GM21367 (cell line): Measurements from ENCODE around the gene CEP350.
"Not testable (repeated sequence)": the region's sequence is repeated elsewhere in the genome, so short reads cannot be mapped to it uniquely, and the experiment has no call there.

Experiments used
- ATAC-seq: cut with Tn5 transposase; IDR thresholded peaks from one replicate; pipeline ENCODE4 v1.9.1; 2021; ENCODE audit not compliant: unreplicated experiment

CEP350 gene

DNA sequence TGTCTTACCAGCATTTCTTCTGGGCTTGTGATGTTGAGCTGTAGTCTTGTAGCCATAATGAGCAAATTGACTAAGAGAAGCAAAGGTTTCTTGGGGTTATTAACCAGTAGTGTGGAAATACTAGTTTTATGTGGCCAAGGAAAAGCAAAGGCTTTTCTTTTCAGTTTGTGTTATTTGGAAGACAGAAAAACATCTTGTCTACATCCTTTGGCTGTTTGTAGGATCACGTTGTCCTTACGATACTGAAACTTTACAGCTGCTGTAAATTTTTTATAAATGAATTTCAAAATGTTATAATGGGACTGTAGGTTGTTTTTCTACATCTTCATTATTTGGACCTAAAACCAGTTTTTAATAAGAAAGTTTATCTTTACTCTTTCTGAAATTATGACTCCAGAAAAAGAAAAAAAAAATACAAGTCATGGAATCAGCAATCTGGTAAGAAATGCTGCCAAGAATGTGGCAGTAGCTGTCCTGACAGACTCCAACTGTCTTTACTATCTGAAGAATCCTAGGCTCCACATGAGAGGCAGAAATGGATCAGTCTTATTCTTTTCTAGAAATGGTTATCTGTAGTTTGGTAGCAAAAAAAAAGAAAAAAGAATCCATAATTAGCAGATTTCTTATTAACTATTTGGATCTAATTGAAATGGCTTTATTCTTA is 158.5 kb downstream of the CEP350 start:
- no peak for ATAC-seq

DNA sequence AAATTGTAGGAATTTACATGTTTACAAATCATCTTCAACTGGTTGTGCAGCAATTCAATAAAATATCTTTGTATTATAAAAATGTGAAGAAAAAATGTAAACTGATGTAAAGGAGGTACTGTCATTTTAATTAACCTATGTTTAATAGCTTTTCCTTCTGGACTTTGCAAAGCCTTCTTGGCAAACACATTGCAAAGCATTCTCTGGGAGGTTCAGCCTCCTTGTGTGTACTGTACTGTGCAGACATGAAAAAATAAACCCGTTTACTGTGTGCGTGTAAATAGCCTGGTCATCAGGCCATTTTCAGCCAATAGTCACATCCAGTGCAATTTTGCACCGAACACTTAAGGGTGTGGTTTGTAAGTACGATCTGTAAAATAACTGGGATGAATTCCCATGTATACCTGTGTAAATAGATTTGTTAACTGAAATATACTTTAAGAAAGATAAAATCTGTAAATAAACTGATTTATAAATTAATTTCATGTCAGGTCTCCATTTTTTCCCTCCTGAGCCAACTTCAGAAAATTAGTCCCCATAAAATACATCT is 159.9 kb downstream of the CEP350 start:
- ATAC-seq = no peak

DNA sequence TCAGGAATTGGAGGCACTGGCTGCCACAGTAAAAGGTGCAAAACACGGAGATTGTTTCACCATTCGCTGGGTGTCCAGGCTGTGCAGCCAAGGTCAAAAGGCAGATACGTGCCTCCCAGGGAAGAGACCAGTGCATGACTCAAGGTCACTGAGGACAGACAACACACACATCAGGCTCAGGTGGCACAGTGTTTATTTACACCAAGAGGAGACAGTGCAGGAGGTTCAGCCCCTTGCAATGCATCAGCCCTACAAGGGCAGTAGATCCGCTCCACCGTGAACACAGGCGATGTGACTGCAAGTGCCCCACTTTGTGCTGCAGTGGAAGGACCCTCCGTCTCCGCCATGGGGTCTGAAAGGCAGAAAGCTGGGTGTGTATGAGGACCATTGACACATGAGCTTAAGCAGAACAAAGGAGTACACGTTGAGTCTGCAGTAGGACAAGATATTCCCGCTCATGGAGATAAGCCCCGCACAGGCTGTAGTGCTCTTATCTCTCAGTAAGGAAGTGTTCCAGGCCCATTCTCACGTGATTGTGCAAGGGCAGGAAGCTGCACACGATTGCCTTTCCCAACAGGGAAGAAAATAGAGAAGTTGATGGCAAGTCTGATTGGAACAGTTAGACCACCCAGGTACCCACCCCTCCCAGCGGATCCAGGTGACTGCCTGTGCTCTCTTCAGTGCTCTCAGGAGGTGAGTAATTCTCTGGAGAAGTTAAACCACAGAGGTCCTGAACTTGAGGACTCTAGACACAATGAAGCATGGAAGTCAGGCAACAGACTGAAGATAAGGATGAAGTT is 162.6 kb downstream of the CEP350 start:
- ATAC-seq = no peak

DNA sequence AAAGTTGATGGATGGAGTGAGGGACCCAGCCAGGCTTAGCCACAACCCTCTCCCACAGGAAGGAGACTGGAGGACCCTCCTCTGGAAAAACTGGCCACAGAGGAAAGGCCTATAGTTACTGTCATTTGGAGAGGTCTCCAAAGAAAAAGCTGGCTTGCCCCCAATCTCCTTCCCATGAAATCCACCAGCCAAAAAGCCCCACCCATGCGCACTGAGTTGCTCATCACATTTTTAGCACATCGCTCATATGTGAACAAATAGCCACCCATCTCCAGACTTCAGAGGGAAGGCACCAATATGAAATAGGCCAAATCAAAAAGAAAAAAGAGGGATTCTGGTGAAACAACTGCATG is 163.1 kb downstream of the CEP350 start:
- no peak for ATAC-seq

DNA sequence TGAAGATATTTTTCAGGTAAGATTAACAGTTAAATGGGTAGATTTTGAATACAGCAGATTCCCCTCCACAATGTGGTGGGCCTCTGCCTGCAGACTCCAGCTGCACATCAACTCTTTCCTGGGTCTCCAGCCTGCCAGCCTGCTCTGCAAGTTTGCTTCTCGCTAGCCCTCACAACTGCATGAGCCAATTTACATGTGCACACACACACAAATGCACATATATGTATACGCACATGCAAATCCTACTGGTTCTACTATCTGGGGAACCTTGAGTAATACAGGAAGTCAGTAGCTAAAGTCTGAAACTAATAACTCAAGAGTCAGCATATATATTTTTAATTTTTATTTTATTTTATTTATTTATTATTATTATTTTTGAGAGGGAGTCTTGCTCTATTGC is 165.2 kb downstream of the CEP350 start:
- ATAC-seq = no peak

DNA sequence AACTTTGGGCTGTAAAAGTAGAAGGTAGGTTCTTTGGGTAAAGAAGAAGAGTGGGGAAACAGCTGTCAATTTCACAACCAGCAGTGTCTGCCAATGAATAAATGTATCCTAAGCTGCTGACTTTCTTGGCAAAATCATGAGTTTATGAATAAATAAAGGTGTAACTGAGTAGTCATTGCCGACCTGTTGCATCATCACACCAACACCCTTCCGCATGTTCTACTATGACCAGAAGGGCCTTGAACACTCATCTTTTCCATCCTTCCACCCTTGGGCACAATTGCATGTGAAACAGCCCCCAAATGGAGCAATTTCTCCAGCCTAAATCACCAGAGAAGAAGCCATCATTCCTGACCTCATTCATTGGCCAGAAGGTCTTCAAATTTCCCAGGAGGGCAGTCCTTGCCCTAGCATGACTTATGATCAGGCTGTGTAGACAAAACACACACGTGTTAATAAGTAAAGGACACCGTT is 168.9 kb downstream of the CEP350 start:
- ATAC-seq = no peak

DNA sequence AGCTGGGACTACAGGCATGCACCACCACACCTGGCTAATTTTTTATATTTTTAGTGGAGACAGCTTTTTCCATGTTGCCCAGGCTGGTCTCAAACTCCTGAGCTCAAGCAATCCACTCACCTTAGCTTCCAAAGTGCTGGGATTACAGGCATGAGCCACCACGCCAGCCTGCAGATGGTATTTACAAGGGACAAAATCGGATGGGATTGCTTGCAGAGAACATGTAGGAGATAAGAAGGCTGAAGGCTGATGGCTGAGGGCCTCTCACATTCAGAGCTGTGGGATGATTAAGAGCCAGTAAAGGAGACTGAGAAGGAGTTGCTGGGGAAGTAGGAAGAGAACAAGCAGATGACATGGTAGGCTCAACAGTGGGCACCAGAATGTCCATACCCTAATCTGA is 176.0 kb downstream of the CEP350 start:
- ATAC-seq = no peak

DNA sequence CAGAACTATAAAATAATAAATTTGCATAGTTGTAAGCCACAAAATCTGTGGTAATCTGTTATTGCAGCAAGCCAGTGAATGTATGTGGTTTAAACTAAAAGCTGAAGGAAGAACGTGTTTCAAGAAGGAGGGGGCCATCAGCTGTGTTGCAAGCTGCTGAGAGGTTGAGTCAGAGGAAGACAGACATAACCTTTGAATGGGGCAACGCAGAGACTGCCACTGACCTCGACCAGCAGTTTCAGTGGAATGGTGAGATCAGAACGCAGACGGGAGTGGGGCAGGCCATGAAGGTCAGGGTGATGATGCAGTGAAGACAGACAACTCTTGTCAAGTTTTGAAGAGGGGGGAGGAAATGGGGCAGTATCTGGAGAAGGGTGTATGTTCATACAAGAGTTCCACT is 176.9 kb downstream of the CEP350 start:
- no peak for ATAC-seq

DNA sequence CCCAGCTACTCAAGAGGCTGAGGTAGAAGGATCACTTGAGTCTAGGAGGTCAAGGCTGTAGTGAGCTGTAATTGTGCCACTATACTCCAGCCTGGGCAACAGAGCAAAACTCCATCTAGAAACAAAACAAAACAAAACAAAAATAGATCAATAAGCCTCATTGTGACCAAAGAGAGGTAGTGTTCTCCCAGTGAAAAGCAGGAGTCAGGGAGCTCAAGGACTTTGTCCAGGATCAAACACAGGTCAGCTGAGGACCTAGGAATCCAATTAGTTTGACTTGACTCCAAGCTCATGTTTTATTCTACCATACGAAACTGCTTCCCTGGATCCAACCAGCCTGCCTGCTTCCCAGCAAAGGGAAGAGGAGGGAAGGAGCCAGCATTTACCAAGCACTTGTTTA is 178.6 kb downstream of the CEP350 start:
- ATAC-seq = no peak

DNA sequence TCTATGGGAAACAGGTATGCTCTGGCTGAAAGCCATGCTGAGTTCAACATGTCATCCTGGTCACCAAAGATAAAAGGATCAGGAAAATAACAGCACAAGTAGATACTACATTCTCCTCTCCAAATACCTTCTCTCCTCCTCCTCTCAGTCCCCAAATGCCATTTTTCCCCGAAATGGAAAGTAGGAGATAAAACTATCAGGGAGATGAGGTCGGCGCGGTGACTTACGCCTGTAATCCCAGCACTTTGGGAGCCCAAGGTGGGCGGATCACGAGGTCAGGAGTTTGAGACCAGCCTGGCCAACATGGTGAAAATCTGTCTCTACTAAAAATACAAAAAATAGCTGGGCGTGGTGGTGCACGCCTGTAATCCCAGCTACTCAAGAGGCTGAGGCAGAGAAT is 179.1 kb downstream of the CEP350 start:
- not testable (repeated sequence) for ATAC-seq

DNA sequence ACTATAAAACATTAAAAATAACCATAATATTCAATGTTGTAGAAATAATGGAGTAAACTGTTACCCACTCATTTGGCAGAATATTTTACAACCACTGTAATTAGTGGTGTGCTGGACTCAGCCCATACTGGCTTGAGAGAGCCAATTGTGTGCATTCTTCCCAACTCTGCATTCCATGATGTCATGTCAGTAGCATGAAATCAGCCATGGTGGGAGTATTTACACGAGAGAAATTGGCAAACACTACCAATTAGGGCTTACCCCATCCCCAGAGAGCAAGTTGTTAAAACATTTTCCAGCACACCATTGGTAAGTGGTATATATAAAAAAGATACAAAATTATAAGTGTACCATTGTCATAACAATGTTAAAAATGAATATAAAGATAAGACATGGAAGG is 180.9 kb downstream of the CEP350 start:
- no peak for ATAC-seq

DNA sequence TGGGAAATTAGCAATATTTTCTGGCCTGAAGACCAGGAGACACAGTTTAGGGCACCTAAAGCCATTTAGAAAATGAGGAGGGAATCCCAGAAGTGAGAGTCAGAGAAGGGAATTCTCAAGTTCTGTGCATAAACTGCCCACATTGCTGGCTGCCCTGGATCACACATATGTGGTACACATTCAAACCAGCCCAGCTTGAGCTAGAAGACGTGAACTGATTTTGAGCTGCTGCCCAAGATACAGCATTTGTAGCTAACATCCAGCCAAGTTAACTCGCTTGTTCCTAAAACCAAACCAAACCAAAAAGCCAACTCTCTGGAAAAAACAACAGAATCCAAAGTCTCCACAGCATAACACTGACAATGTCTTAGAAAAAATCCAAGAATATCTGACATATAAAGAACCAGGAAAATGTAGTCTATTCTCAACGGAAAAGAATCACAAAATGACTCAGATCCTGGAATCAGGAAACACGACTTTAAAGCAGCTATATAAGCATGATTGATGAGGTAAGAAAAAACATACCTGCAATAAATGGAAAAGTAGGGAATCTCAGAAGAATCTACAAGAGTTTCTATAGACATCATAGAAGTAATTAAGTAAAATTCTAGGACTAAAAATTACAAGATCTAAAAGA is 181.8 kb downstream of the CEP350 start:
- no peak for ATAC-seq

DNA sequence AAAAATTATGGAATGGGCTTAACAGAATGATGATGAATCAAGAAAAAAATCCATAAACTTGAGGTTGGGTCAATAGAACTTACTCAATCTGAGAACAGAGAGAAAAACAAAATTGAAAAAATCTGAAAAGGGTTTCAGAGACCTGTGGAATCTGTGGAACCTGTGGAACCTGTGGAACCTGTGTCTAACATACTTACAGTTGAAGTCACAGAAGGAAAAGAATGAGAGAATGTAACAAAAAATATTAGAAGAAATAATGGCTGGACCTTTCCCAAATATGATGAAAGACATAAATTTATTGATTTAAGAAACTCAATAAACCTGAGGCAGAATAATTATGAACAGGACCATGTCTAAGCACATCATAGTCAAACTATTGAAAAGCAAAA is 182.4 kb downstream of the CEP350 start:
- ATAC-seq = no peak

DNA sequence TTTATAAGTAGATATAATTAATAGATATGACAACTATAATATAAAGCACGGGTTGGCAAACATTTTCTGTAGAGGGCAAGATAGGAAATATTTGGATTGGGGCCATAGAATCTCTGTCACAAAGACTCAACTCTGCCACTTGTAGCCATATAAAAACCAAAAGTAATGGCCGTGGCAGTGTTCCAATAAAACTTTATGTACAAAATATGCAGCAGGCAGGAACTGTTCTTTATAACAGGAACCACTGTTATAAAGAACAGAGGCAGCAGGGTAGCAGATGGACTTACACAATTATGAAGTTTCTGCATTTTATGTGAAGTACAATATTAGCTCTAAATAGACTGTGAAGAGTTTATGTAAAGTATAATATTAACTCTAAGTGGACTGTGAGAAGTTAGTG is 183.2 kb downstream of the CEP350 start:
- no peak for ATAC-seq

DNA sequence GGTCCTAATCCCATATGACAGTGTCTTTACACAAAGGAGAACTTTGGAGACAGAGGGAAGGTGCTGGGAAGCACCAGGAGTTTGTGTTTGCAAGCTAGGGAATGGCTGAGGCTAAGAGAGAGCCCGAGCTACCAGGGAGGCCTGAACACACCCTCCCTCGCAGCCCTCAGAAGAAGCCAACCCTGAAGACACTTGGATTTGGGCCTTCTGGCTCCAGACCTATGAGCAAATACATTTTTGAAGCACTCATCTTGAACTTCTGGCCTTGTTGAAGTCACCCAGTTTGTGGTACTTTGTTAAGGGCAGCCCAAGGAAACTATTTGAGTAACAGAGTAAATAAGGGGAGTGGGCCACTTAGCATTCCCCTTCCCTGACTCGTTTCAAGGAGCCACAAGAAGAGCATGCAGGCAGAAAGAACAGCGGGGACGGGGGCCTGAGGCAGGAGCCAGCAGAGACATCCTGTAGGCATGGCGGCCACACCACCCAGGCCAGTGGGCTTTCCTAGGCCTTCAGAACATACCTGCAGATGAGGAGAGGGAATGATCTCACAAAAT is 186.8 kb downstream of the CEP350 start:
- ATAC-seq = no peak

DNA sequence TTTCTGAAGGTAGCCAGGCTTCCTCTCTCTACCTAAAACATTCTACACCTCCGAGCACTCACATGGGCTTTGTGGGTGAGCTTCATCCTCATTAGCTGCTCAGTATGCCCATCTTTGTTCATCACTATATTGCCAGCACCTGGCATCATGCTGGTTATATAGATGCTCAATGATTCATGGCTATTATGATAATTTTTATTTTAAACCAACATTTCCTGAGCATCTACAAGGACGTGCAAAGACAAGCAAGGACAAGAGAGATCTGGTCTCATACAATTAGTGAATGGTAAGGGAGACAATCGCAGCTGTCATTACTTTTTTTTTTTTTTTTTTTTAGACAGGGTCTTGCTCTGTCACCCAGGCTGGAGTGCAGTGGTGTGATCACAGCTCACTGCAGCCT is 188.7 kb downstream of the CEP350 start:
- ATAC-seq = no peak

DNA sequence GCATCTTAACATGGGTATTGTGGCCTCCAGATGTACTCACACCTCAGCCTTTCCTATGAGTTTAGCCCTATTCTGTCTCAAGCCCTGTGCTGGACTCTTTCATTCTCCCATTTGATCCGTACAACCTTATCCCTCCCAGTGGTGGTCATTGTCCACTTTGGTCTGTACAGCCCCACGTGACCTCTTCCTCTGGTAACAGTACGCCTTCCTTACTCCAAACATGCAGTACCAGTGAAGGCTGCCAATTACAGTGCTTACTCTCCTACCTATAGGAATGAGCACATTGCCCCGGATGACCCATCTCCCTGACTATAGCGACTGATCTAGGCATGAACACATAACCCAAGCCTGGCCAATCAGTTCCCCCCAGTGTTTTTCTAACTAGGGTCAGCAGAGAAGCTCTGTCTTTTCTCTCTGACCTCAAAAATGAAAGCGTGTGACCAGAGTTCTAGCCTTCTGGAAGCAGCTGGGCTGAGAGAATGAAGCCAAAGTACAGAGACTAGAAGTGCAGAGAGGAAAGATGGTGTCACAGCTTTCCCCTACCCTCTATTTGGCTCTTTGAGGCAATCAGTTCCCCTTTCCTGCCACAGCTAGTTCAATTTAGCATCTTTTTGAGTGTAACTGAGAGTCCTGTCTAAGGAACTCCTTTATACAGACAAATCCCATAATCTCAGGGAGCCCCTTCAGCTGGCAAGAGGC is 190.2 kb downstream of the CEP350 start:
- ATAC-seq = no peak

DNA sequence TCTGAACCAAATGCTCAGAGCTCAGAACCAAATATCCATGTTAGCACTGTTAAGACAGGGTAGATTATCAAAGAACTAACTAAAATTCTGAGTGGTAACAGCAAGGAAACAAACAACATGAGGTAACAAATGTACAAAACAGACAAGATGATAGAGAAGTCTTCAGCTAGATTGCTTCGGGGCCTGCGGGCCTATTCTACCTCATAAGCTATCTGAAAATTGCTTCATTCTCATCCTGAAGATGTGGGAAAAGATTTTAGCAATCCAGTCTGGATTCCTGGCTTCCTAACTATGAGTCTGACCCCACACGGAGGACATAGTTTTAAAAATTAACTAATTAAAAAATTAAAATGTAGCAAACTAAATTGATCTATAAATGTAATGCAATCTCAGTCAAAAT is 190.8 kb downstream of the CEP350 start:
- no peak for ATAC-seq

DNA sequence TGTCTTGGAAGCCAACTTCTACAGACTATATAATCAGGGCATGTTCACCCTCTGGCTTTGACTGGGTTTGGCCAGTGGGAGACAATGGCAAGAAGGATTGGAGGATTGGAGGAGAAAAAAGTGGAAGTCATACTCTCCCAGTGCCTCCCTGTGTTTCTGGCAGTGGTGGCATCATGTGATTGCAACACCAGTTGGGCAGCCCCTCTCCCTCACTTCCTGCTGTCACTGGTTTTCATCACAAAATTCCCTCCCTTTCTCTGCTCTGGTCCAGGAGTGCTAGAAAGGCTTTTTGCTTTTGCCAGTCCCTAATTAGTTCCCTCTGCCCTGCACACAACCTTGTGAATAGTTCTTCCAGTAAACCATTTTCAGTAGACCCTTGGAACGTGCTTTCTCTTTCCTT is 196.4 kb downstream of the CEP350 start:
- no peak for ATAC-seq

DNA sequence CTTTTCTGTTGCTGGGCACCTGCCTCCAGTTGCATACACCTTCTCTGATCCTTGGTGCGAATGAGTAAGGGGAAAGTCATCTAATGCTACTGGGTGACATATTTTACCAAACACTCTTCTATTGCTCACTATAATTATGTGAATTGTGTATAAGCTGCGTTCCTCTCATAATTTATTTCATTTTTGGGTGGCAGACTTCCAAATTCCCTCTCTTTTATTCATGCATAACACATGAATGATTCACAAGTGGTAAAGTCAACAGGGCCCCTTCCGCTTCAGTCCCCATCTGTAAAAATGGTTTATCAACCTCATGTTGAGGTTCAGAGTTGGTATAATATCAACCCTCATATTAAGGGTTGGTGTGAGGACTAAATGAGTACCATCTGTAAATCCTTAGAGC is 196.9 kb downstream of the CEP350 start:
- ATAC-seq = no peak

DNA sequence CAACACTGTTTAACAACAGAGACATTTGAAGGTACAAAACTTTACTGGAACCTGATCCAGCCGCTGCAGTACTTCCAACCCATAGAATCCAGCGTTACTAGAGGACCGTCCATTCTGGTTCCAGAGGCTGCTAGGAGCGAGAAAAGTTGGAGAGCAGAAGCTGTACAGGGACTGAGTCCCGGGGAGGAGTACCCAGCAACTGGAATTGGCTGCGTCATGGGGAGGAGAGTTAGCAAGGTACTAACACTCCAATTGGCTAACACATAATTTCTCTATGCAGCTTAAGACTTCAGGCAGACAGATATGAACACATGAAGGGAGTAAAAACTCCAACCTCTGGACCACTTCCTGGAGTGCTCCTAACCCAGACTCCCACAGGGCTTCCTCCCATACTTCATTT is 198.0 kb downstream of the CEP350 start:
- no peak for ATAC-seq
